Stimulated activated CD4-positive, alpha-beta T cell treated with anti-CD3 and anti-CD28 coated beads, Interleukin-4, amount 100 ng/mL, for 48 hours (primary cell): Measurements from ENCODE around the gene UAP1L1.
"Not testable (repeated sequence)": the region's sequence is repeated elsewhere in the genome, so short reads cannot be mapped to it uniquely, and the experiment has no call there.

Experiments used
- DNase-seq, 2 donors: peaks; one replicate each; pipeline ENCODE4 v3.0.0-alpha.2; 2020; ENCODE audit warnings: low read depth in 2 of 2

UAP1L1 gene

DNA sequence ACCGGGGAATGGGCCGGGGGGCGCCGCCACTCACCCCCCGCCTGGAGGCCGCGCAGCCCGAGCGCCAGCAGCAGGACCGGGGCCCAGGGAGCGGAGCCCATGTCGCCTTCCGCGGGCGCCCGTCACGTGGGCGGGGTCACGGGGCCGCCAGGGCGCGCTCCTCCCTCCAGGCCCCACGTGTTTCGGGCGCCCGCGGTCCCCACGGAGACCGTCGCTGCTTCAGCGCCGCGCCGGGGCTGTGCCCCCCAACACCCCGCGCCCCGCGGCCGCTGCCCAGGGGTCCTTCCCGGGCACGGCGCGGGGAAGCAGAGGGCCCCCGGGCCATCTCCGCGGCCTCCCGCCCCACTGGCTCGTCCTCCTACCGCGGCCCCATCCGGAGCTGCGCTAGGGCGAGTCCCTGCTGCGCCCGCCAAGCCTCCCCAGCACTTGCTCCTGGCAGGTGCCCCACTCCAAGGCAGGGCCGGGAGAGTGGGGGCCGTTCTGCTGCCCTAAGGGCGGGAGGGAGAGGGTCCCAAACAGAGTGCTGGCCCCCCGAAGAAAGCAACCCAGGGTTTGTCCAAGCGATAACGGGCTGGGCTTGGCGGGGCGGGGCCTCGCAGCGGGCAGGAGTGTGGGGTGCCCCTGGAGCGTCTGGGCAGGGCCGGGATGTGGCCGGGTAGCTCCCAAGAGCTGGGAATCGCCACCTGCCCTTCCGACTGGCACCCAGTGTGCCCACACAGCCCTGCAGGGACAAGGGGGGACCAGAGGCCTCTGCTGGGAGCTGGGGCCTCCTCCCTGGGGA, 37.5 kb downstream of the UAP1L1 start, which contains the start of gene DPP7:
Gene DPP7, minus strand, starts transcription at position 121 of the 781 bp plus-strand sequence. Its CDS starts 20 bp downstream, at position 101.
- DNase-seq: peak; percentile 73 to 75

DNA sequence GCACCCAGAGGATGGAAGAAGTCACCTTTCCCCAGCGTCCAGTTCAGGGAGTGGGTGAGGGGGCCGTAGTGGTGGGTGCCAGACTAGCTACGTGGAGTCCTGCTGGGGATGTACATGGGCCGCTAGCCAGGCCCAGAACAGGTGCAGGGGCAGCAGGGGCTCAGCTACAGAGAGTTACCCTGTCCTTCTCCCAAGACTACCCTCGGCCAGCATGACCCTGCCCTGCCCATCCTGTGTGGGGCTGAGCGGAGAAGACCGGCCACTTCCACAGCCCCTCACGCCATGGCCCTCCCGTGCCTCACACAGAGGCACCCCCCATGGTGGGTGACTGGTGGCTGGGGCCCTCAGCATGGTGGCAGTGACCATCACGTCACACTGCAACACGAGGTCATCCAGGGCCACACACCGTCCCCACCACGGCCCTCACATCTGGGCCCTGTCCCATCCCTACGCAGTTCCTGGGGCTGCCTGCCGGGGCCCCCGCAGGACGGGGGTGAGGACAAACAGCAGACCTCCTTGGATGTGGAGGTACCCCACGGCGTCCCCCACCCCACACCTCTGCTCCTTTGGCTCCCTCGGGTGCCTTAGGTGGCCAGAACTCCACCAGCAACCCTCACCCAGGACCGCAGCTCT, 38.2 kb downstream of the UAP1L1 start:
- no peak for DNase-seq

GRCh38 chr9:137116027-137116507, 38.8 kb downstream of the UAP1L1 start:
- no peak for DNase-seq

DNA sequence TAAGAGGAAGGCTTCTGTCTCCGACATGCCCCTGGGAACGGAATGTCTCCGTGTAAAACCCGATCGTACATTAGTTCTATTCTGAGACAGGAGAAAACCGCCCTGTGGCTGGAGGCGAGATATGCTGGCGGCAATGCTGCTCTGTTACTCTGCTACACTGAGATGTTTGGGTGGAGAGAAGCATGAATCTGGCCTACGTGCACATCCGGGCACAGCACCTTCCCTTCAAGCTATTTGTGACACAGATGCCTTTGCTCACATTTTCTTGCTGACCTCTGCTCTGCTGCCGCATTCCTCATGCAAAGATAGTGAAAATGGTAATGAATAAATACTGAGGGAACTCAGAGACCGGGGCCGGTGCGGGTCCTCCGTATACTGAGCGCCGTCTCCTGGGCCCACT, 39.4 kb downstream of the UAP1L1 start:
- no peak for DNase-seq

GRCh38 chr9:137117269-137117731, 40.0 kb downstream of the UAP1L1 start:
- no peak for DNase-seq

- DNase-seq: not testable (repeated sequence)
These were observed 40.8 kb downstream of the UAP1L1 start for GRCh38 chr9:137118092-137118603.

- DNase-seq: not testable (repeated sequence)
These were observed 44.8 kb downstream of the UAP1L1 start for GRCh38 chr9:137121927-137122795.

GRCh38 chr9:137122796-137123467, 45.6 kb downstream of the UAP1L1 start:
- DNase-seq: not testable (repeated sequence)

DNA sequence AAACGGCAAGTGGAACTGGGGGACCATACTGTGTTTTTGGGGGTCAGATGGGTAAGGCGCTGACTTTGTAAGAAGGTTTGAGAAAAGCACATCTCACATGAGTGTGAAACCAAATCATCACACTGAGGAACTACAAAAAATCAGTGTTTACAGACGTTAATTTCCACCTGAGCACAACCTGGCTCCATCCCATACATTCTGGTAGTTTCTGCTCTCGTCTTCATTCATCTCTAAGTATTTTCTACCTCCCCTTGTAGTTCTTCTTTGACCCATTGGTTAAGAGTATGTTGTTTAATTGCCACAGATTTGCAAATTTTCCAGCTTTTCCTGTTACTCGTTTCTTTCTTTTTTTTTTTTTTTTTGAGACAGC, 46.1 kb downstream of the UAP1L1 start:
- DNase-seq: no peak

DNA sequence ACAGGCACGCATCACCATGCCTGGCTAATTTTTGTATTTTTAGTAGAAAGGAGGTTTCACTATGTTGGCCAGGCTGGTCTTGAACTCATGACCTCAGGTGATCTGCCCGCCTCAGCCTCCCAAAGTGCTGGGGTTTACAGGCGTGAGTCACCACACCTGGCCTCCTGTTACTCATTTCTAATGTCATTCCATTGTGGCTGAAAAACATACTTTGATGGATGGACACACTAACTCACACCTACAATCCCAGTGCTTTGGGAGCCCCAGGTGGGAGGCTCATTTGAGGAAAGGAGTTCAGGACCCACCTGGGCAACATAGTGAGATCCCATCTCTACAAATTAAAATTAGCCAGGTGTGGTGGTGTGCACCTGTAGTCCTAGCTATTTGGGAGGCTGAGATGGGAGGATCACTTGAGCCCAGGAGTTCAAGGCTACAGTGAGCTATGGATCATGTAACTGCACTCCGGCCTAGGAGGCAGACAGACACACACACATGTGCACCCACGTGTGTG, 46.7 kb downstream of the UAP1L1 start:
- DNase-seq: not testable (repeated sequence)

- no peak for DNase-seq
These were observed 49.5 kb downstream of the UAP1L1 start for GRCh38 chr9:137126786-137127185.

DNA sequence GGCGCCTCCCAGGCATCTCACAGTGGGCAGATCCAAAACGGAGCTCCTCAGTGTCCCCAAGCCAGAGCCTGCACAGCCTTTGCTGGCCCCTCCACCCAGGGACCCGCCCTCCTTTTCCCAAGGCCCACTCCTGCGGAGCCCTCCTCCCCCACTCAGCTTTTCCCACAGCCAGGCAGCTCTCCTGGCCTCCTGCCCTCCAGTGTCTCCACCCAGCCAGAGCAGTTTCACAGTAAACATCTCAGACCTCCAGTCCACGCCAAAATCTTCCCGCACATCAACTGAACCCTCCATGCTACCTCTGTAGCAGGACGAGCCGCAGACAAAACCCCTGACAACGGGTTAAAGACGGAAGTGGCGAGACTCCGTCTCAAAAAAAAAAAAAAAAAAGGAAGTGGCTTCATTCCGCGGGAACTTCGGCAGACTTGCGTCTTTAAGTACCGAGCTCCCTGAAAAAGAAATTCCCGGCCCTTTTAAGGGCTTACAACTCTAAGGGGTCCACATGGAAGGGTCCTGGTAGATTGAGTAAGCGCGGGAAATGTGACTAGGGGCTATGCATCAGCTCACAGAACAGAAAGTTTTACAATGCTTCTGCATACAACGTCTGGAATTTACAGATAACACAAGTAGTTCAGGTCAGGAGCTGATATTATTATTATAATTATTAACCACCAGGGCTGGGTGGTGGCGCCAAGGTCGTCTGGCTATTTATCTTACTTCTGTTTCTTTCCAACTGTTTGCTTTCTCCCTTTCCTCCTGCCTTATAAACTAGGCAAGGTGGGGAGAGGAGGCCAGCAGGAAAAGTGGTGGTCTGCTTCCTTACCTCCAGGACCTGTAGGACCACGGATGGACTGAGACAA, 50.2 kb downstream of the UAP1L1 start:
- no peak for DNase-seq

DNA sequence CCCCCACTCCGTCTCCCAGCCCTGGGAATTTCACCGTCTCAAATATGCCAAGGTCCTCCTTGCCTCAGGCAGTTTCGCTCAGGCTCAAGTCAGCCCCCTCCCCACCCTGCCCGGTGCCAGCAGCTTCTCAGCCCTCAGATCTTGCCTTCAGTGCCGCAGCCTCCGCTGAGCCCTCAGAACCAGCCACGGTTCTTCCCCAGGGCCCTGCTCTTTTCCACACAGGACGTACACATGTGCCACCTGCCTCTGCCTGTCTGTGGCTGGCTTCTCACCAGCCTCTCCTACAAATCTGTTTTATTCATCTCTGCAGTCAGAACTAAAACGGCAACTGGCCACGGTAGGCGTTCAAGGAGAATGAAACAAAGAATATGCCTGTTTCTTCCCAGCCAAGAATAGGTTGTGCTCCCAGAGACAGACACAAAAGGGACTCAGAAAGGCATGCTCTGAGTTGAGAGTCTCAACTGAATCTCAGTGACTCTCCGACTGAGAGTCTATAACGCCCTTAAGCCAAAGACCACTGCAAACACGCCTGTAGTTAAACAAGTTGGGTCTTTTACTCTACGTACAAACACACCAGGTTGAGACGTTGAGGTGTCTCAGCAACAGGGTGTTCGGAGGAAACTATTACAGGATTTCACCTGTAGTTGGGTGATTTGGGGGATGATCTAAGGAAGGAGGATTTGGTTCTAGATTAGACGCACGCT, 51.0 kb downstream of the UAP1L1 start:
- DNase-seq: no peak

GRCh38 chr9:137128862-137129455, 51.6 kb downstream of the UAP1L1 start:
- no peak for DNase-seq

GRCh38 chr9:137129456-137130175, 52.3 kb downstream of the UAP1L1 start:
- DNase-seq: peak; percentile 84 to 87

DNA sequence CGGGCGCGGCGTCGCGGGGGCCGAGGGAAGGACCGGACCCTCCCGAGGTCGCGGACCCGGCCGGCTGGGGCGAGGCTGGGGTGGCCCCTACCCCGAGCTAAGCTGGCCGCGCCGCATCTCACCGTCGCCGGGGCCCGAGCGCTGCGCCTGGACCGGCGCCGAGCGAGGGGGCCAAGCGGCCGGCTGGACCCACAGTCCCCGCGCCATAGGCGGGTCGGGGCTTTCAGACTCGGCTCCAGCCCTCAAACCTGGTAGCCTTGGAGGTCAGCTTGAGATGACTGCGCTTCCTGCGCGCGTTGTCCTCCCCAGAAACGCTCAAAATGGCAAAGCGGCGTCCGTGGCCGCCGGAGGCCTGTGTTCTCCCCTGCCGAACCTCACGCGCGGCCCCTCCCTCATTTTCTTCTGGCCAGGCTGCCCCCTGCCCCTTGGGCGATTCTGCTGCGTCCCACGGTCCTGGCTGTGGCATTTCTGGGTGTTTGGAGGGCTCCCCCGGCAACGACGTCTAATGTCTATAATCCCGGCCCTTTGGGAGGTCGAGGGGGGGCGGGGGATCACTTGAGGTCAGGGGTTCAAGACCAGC, 52.9 kb downstream of the UAP1L1 start:
- DNase-seq: no peak
